HG02870 (cell line): ENCODE data around the gene PAPPA2.
"Not testable (repeated sequence)": the region's sequence is repeated elsewhere in the genome, so short reads cannot be mapped to it uniquely, and the experiment has no call there.

Source experiments
- ATAC-seq: cut with Tn5 transposase; IDR thresholded peaks from one replicate; pipeline ENCODE4 v1.9.1; 2021; ENCODE audit warnings: mild to moderate bottlenecking, moderate library complexity; ENCODE audit not compliant: unreplicated experiment

The PAPPA2 gene

GRCh38 chr1:176595217-176595616 lies 132.2 kb downstream of the PAPPA2 start:
- ATAC-seq: no peak

- no peak for ATAC-seq
These were observed 138.4 kb downstream of the PAPPA2 start for GRCh38 chr1:176601348-176601747.

GRCh38 chr1:176602388-176603004 lies 139.5 kb downstream of the PAPPA2 start:
- ATAC-seq: no peak

GRCh38 chr1:176603696-176604095 lies 140.7 kb downstream of the PAPPA2 start:
- no peak for ATAC-seq

GRCh38 chr1:176604461-176604860 lies 141.5 kb downstream of the PAPPA2 start:
- ATAC-seq: no peak

- ATAC-seq: no peak
These were observed 142.2 kb downstream of the PAPPA2 start for GRCh38 chr1:176605176-176605575.

GRCh38 chr1:176609556-176610408 lies 146.8 kb downstream of the PAPPA2 start:
- no peak for ATAC-seq

GRCh38 chr1:176612791-176613190 lies 149.8 kb downstream of the PAPPA2 start:
- ATAC-seq: no peak

- ATAC-seq: no peak
These were observed 154.9 kb downstream of the PAPPA2 start for GRCh38 chr1:176617881-176618280.

- ATAC-seq: no peak
These were observed 156.3 kb downstream of the PAPPA2 start for GRCh38 chr1:176619261-176619660.

- ATAC-seq: no peak
These were observed 162.4 kb downstream of the PAPPA2 start for GRCh38 chr1:176625365-176625764.

GRCh38 chr1:176626572-176627061 lies 163.6 kb downstream of the PAPPA2 start:
- ATAC-seq: no peak

GRCh38 chr1:176628775-176629174 lies 165.8 kb downstream of the PAPPA2 start:
- ATAC-seq: no peak

- ATAC-seq: not testable (repeated sequence)
These were observed 171.8 kb downstream of the PAPPA2 start for GRCh38 chr1:176634733-176635132.

GRCh38 chr1:176638713-176639526 lies 175.9 kb downstream of the PAPPA2 start:
- ATAC-seq: no peak

GRCh38 chr1:176643536-176643935 lies 180.6 kb downstream of the PAPPA2 start:
- no peak for ATAC-seq

GRCh38 chr1:176648556-176648955 lies 185.6 kb downstream of the PAPPA2 start:
- ATAC-seq: no peak

- no peak for ATAC-seq
These were observed 193.5 kb downstream of the PAPPA2 start for GRCh38 chr1:176656257-176656995.

GRCh38 chr1:176669782-176670181 lies 206.8 kb downstream of the PAPPA2 start:
- ATAC-seq: no peak

GRCh38 chr1:176670853-176671252 lies 207.9 kb downstream of the PAPPA2 start:
- no peak for ATAC-seq
